Aorta (tissue), 5 donors: ENCODE data around the gene TNS1. TPM values are rescaled to one million over a fixed set of nuclear protein-coding genes. Genes with fewer than 3 reads are reported as not detected.

ENCODE experiments used
- ATAC-seq: fragments of 200-7000 bp; cut with Tn5 transposase; one replicate; pipeline ENCODE4 v1.9.1; 2022; ENCODE audit warnings: moderate library complexity; ENCODE audit not compliant: low FRiP score
- DNase-seq, 2 donors: peaks; one replicate each; pipeline ENCODE4 v3.0.0-alpha.2; 2020
- H3K27ac ChIP-seq, 2 donors: one replicate each; pipeline ENCODE4 v1.5.1; 2013; ENCODE audit warnings: low read length in 2 of 2, mild to moderate bottlenecking in 2 of 2, moderate library complexity in 2 of 2, control low read depth in 1 of 2, inconsistent platforms in 1 of 2, low read depth in 1 of 2
- H3K27me3 ChIP-seq, 2 donors: one replicate each; pipeline ENCODE4 v1.6.1; 2013; ENCODE audit warnings: control low read depth in 1 of 2, low read length in 1 of 2, mild to moderate bottlenecking in 1 of 2, moderate library complexity in 1 of 2; ENCODE audit not compliant: insufficient read depth in 2 of 2, control insufficient read depth in 1 of 2
- H3K36me3 ChIP-seq, 2 donors: one replicate each; pipeline ENCODE4 v1.6.1; 2013; ENCODE audit warnings: control low read depth in 1 of 2, low read length in 1 of 2, mild to moderate bottlenecking in 1 of 2; ENCODE audit not compliant: insufficient read depth in 2 of 2, control insufficient read depth in 1 of 2
- H3K4me1 ChIP-seq, 2 donors: one replicate each; pipeline ENCODE4 v1.6.1; 2013; ENCODE audit warnings: low read length in 2 of 2, control low read depth in 1 of 2, mild to moderate bottlenecking in 1 of 2, moderate library complexity in 1 of 2; ENCODE audit not compliant: insufficient read depth in 2 of 2, control insufficient read depth in 1 of 2
- H3K4me3 ChIP-seq, 2 donors: one replicate each; pipeline ENCODE4 v1.5.1; 2013; ENCODE audit warnings: low read length in 2 of 2, control low read depth in 1 of 2, mild to moderate bottlenecking in 1 of 2
- H3K9me3 ChIP-seq: one replicate; pipeline ENCODE4 v1.6.1; 2013; ENCODE audit warnings: mild to moderate bottlenecking, low read length; ENCODE audit not compliant: control insufficient read depth
- WGBS, 2 donors: extraction: QIAGEN DNeasy Blood & Tissue Kit; methylation state at CpG; one replicate each; pipeline ENCODE4 v1.1.7; 2013; 5-methylcytosine and 5-hydroxymethylcytosine counted together
- intact Hi-C, 2 donors: fragments of 100-400 bp; cut with DNase I; formaldehyde crosslinking; loops; one replicate each; pipeline versions ENCODE4 v1.14.2 to v1.15.0; 2022
- polyA plus RNA-seq, 2 donors: library from polyadenylated mRNA; stranded (reverse); fragments of 200-250 nt; gene quantifications; one replicate each; pipeline ENCODE4 v1.2.3, GENCODE V29; 2013
- total RNA-seq, 2 donors: library from RNA; stranded (reverse); fragmentation: NEBNext Ultra II Directional; extraction: Animal tissue kit (Norgen Biotek cat#: 25700); gene quantifications; one replicate each; pipeline ENCODE4 v1.2.1, GENCODE V29; 2021
- donor health status: healthy with polysubstance abuse.
- donor health status: Bipolar disorder and iron deficiency.
- donor health status: DM: no; HTN: no; CAD: no.
- donor health status: DM: no; HTN: no; CAD: no.
- donor health status: DM: yes; HTN: yes; CAD: no.

TNS1 gene
- total and polyA plus RNA-seq, 4 donors, result 303 to 1,949 (median 930) TPM

DNA sequence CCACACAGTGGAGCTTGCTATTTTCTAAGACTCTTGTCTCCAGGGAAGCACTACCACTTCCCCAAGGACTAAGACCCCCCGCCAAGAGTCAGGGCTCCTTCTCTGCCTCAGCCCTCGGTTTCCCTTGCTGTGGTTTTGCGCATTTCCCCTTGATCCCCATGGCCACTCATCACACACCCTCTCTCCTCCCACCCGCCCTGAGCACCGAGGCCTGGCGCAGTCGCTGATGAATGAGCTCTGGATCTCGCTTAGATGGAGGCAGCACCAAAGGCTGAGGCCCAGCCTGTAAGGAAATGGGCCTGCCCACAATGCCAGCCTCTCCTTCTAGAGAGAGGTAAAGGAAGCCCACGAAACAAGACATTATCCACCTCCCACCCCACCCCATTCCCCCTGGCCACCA lies 96.9 kb downstream of the TNS1 start:
- 35 to 36% methylated on average over 9 of the region's 9 CpGs for WGBS, 2 donors
- Histone ChIP-seq H3K9me3 (no peaks in the 10 kb centered on the region), H3K4me3 (no peak overlapping the region), H3K27me3 (no peaks in the 10 kb centered on the region), H3K36me3 (peaks cover 0 to 1% of the 10 kb centered on the region in 2 donors), H3K4me1 (peaks cover 4 to 12% of the 10 kb centered on the region in 2 donors), H3K27ac (peak overlapping the region; percentile 51 to 99)
- no peak for ATAC-seq
- DNase-seq, result peak in 1 of 2 donors; percentile 62
- intact Hi-C loops, result no loop called here

- intact Hi-C loops, result no loop called here
- H3K4me3 ChIP-seq, result no peak overlapping the region
- peaks cover 4 to 7% of the 10 kb centered on the region in 2 donors for H3K4me1 ChIP-seq
- no peaks in the 10 kb centered on the region for H3K27me3 ChIP-seq
- H3K27ac ChIP-seq, result peak overlapping the region; percentile 78 to 99
- peak in 1 of 2 donors; percentile 89 for DNase-seq
- peak; percentile 5 for ATAC-seq
- 5 to 6% methylated on average over 10 of the region's 10 CpGs for WGBS, 2 donors
- no peaks in the 10 kb centered on the region for H3K9me3 ChIP-seq
- H3K36me3 ChIP-seq, result peaks cover 0 to 2% of the 10 kb centered on the region in 2 donors
Measured at GRCh38 chr2:217905395-217905794, 97.4 kb downstream of the TNS1 start.

- peaks cover 4% of the 10 kb centered on the region in 2 donors for H3K4me1 ChIP-seq
- DNase-seq, result no peak
- no peak overlapping the region for H3K4me3 ChIP-seq
- peak overlapping the region; percentile 78 to 99 for H3K27ac ChIP-seq
- H3K9me3 ChIP-seq, result no peaks in the 10 kb centered on the region
- WGBS, 2 donors, result 12 to 13% methylated on average over 5 of the region's 5 CpGs
- peaks cover 0 to 2% of the 10 kb centered on the region in 2 donors for H3K36me3 ChIP-seq
- ATAC-seq, result no peak
- intact Hi-C loops, result loop anchor here (1.0 to 5.0 kb wide), 3 partner anchors 16 to 38 kb away; no protein-coding TSS in a partner anchor
- no peaks in the 10 kb centered on the region for H3K27me3 ChIP-seq
Measured at GRCh38 chr2:217904614-217904965, 98.2 kb downstream of the TNS1 start.

DNA sequence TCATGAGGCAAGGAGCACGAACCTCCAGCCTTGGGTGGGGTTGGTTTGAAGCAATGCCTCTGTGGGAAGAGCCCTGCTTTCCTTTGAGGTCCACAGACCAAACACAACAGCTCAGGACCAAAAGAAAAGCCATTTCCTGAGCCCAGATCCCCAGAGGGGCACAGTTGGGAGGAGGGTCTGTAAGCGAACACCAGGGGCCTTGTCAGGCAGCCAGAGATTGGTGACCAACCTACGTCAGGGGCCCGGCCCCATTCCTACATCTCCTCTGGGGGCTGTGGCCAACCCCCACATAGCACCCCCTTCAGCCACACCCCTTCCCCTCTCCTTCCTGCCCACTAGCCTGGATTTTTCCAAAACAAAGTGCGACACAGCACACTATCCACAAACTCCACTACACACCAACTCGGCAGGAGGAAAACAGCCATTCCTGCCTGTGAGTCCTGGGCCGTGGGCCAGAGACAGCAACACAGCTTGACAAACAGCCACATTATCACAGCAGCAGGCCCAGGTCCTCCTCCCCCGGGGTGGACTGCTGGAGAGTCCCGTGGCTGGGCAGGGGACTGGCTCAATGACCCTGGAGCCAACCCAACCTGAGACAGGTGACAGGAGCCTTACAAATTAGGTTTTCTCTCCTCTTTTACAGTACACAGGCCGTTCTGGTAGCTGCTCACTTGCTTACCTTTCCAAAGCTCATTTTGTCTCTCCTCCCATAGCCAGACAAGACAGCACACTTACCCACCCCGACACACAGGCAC lies 98.8 kb downstream of the TNS1 start:
- Histone ChIP-seq H3K4me1 (peaks cover 4 to 6% of the 10 kb centered on the region in 2 donors), H3K9me3 (no peaks in the 10 kb centered on the region), H3K36me3 (peaks cover 0 to 2% of the 10 kb centered on the region in 2 donors), H3K4me3 (no peak overlapping the region), H3K27me3 (no peaks in the 10 kb centered on the region), H3K27ac (peak overlapping the region; percentile 78 to 99)
- 3 to 5% methylated on average over 11 of the region's 11 CpGs for WGBS, 2 donors
- ATAC-seq (peak; percentile 80), DNase-seq (peak; percentile 90 to 91)
- intact Hi-C loops, result loop anchor here (1.0 to 5.0 kb wide), 3 partner anchors 16 to 38 kb away; no protein-coding TSS in a partner anchor

- intact Hi-C loops, result loop anchor here (5.0 kb wide), 2 partner anchors 34 to 39 kb away; no protein-coding TSS in a partner anchor
- 32 to 37% methylated on average over 8 of the region's 8 CpGs for WGBS, 2 donors
- no peak for ATAC-seq
- Histone ChIP-seq H3K9me3 (no peaks in the 10 kb centered on the region), H3K27ac (peak overlapping the region; percentile 74 to 99), H3K4me1 (peaks cover 4 to 8% of the 10 kb centered on the region in 2 donors), H3K27me3 (no peaks in the 10 kb centered on the region), H3K4me3 (no peak overlapping the region), H3K36me3 (peaks cover 0 to 2% of the 10 kb centered on the region in 2 donors)
- DNase-seq, result no peak
Measured at GRCh38 chr2:217903142-217903858, 99.5 kb downstream of the TNS1 start.

GRCh38 chr2:217902379-217903141 lies 100.2 kb downstream of the TNS1 start:
- Histone ChIP-seq H3K4me3 (no peak overlapping the region), H3K4me1 (peaks cover 4 to 8% of the 10 kb centered on the region in 2 donors), H3K36me3 (peaks cover 0 to 3% of the 10 kb centered on the region in 2 donors), H3K27ac (peak overlapping the region; percentile 74 to 99), H3K9me3 (no peaks in the 10 kb centered on the region), H3K27me3 (no peaks in the 10 kb centered on the region)
- intact Hi-C loops, result loop anchor here (5.0 kb wide), 2 partner anchors 35 to 40 kb away; no protein-coding TSS in a partner anchor
- peak; percentile 55 for ATAC-seq
- peak; percentile 89 to 96 for DNase-seq
- WGBS, 2 donors, result 3 to 4% methylated on average over 19 of the region's 19 CpGs

DNA sequence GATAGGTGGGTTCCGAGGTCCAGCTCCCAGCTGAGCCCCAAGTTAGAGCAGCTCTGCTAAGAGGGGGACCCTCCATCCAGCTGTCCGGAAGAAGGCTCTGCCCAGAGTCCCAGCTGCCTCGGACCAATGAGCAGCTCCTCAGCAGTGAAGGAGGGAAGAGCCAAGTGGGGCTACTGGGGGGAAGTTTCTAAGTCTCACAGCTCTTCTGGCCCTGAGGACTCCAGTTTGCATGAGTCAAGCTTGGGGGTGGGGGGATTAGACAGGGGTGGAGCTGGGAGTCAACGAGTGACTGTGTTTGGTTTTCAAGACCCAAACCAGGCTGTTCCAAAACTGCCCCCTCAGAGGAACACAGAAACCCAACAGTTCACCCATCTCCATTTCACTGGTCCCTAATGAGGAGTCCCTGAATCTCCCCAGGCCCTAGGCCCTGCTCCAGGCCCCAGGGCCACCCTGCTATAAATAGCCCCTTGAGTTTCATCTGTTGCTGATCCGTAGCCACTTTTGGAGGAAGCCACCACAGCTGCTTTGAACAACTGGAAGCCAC lies 100.9 kb downstream of the TNS1 start:
- H3K27me3 ChIP-seq, result no peaks in the 10 kb centered on the region
- DNase-seq, result no peak
- H3K9me3 ChIP-seq, result no peaks in the 10 kb centered on the region
- peaks cover 0 to 9% of the 10 kb centered on the region in 2 donors for H3K36me3 ChIP-seq
- peaks cover 4 to 8% of the 10 kb centered on the region in 2 donors for H3K4me1 ChIP-seq
- ATAC-seq, result no peak
- H3K27ac ChIP-seq, result peak overlapping the region; percentile 74 to 99
- no peak overlapping the region for H3K4me3 ChIP-seq
- intact Hi-C loops, result loop anchor here (5.0 kb wide), 2 partner anchors 35 to 40 kb away; no protein-coding TSS in a partner anchor
- 18 to 21% methylated on average over 5 of the region's 5 CpGs for WGBS, 2 donors

GRCh38 chr2:217901400-217901799 lies 101.4 kb downstream of the TNS1 start:
- 64 to 68% methylated on average over 4 of the region's 4 CpGs for WGBS, 2 donors

More at GRCh38 chr2:217901400-217901799, 101.4 kb downstream of the TNS1 start:
- Histone ChIP-seq H3K27ac (peak overlapping the region; percentile 37 to 99), H3K4me1 (peaks cover 4 to 8% of the 10 kb centered on the region in 2 donors), H3K27me3 (no peaks in the 10 kb centered on the region), H3K9me3 (no peaks in the 10 kb centered on the region), H3K36me3 (peaks cover 0 to 9% of the 10 kb centered on the region in 2 donors), H3K4me3 (no peak overlapping the region)
- intact Hi-C loops, result loop anchor here (5.0 kb wide), 2 partner anchors 36 to 41 kb away; no protein-coding TSS in a partner anchor
- ATAC-seq (no peak), DNase-seq (no peak)
